HG02610 (cell line): ENCODE measurements around the gene SEMA5A.

Experiments
- ATAC-seq: cut with Tn5 transposase; IDR thresholded peaks from one replicate; pipeline ENCODE4 v1.9.1; 2021; ENCODE audit warnings: mild to moderate bottlenecking, moderate library complexity; ENCODE audit not compliant: unreplicated experiment

The SEMA5A gene

GRCh38 chr5:9284781-9285307, 261.0 kb downstream of the SEMA5A start:
- ATAC-seq: no peak

GRCh38 chr5:9284272-9284671, 261.6 kb downstream of the SEMA5A start:
- no peak for ATAC-seq

DNA sequence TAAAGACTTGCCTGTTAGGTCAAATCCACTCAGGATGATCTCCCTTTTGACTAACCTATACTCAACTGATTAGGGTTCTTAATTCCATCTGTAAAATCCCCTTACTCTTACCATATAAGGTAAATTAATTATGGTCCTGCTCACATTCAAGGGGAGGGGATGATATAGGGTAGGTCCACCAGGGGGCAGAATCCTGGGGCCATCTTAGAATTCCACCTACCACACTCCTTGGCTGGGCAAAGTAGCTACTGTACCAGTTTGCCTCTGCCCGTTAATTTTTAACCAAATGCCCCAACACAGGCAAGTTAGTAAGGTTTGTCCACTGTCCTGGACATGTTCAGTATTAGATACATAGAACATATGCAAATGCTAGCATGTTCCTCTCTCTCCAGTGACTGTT, 262.4 kb downstream of the SEMA5A start:
- ATAC-seq: no peak

DNA sequence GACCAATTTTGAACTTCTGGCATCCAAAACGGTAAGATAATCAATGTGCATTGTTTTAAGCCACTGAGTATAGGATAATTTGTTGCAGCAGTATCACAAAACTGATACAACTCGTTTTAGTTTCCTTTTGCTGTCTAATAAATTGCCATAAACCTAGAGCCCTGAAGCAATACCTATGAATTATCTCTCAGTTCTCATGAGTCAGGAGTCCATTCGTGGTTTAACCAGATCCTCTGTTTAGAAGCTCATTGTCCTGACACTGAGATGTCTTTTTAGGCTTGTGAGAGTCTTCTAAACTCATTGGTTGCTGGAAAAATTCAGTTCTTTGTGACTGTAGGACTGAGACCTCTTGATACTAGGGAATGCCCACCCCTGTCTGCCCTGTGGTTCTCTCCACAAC, 262.9 kb downstream of the SEMA5A start:
- no peak for ATAC-seq

DNA sequence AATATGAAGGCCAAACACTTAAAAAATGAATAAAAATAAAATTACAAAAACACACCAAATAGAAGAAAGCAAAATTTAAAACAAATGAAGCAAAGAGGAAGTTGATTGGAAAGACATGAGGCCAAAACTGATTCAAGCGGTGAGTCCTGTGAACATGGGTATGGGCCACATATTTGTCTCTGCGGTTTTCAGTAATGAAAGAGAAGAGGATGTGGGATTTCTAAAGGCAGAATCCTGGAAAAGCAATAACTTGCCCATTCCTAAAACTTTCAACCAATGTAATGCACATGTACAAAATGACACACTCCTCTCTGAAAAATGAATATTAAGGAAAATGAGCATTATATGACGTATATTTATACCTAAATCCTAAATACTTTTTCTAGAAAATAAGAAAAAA, 263.7 kb downstream of the SEMA5A start:
- ATAC-seq: no peak

DNA sequence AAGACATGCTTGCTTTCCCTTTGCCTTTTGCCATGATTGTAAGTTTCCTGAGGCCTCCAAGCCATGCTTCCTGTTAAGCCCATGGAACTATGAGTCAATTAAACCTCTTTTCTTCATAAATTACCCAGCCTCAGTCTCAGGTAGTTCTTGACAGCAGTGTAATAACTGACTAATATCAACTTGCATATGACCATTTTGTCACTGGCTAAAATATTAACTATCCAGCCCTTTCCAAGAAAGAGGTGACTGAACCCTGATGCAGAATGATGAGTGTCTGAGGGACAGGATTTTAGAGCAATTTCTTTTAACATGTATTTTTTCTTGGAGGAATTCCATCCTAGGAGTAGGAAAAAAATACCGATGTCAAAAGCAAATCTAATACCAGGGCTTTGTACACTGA, 266.1 kb downstream of the SEMA5A start:
- ATAC-seq: no peak

DNA sequence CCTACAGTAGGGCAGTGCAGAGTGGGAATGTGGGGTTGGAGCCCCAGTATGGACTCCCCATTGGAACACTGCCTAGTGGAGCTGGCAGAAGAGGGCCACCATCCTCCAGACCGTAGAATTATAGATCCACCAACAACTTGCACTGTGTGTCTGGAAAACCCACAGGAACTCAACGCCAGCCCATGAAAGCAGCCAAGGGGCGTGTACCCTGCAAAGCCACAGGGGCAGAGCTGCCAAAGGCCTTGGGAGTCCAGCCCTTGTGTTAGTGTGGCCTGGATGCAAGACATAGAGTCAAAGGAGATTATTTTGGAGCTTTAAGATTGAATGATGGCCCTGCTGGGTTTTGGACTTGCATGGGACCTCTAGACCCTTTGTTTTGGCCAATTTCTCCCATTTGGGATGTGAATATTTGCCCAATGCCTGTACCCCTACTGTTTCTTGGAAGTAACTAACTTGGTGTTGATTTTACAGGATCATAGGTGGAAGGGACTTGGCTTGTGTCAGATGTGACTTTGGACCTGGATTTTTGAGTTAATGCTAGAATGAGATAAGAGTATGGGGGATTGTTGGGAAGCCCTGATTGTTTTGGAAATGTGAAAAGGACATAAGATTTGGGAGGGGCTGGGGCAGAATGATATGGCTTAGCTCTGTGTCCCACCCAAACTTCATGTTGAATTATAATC, 266.8 kb downstream of the SEMA5A start:
- ATAC-seq: no peak

DNA sequence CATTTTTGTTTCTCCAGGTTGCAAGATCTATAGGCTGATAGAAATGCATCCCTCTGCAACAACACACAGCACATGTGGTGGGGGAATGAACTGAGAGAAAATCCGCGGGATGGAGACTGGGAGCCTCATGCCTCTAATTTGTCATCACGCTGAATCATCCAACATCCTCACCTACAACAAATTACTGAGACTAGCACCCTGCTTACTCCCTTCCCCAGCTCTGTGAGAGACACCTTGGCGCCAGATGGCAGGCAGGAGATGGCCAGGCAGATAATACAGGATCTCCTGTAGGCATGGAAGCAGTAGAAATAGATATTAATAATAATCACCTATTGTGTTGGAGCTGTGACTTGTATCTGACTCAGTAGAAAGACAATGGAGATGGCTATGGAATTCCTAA, 276.9 kb downstream of the SEMA5A start:
- ATAC-seq: no peak

DNA sequence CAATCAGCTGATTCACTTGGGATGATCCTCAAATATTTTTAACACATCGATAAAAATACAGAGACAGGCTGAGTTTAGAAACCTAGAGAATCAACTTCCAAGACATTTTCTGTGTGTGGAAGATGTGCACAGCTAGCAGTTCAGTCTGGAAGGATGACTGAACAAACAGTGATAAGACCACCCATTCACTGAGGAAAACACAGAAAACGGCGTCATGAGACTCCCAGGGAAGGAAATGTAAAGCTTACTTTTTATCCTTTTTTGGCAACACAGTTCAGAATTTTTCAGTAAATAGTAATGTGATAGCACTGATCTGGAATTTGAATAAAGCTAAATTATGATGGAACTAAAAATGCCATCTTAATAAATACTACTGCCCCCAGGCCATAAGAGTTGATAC, 277.6 kb downstream of the SEMA5A start:
- no peak for ATAC-seq

- no peak for ATAC-seq
Observed at GRCh38 chr5:9265441-9266287, 280.2 kb downstream of the SEMA5A start.

DNA sequence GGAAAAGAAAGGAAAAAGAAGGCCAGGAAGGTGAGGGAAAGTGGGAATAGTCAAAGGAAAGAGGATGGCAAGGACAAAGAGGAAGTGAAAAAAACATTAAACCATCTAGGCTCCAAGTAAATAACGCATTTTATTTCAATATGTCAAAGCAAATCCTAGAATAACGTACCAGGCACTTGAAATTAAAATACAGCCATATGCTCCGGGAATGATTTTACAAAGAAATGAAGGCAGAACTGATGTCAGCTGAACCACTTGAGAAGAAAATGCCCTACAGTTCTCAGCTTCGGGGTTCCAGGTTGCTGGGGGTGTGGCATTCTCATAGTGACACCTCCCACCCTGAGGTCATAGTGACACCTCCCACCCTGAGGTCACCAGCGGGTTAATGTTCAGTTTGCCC, 281.6 kb downstream of the SEMA5A start:
- no peak for ATAC-seq

DNA sequence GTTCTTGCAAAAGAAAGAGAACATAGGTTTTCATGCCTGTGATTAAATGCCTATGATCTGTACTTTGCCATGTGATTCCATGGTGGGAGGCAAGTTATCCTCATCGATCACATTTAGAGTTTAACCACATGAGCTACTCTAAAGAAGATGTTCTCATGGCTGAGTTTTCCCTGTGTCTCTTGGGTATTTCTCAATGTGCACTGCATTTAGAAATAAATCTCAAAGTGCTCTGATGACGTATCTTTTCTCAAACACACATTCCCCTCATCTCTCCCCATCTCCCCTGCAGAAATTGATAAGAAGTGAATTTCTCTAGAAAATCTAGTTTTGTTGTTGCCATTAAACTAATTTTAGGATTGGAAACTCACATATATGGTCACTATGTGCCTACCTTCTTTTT, 282.2 kb downstream of the SEMA5A start:
- ATAC-seq: no peak

GRCh38 chr5:9251379-9251980, 294.4 kb downstream of the SEMA5A start:
- no peak for ATAC-seq

GRCh38 chr5:9249231-9249630, 296.6 kb downstream of the SEMA5A start:
- ATAC-seq: no peak

GRCh38 chr5:9245071-9245470, 300.8 kb downstream of the SEMA5A start:
- no peak for ATAC-seq

DNA sequence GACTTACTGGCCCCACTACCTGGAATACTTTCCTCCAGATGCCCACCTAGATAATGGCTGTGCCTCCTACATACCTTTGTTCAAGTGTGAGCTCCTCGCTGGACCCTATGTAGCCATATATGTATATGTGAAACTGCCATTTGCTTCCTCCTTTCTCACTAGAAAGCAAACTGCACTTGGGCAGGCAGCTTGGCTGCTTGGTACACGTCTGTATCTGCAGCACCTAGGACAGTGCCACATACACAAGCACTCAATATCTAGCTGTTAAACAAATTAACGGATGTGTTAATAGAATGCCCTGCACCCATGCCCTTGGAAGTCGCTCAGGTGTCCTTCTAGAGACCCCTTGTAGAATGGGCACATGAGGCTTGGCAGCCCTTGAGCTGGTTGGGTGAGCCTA, 301.5 kb downstream of the SEMA5A start:
- no peak for ATAC-seq

DNA sequence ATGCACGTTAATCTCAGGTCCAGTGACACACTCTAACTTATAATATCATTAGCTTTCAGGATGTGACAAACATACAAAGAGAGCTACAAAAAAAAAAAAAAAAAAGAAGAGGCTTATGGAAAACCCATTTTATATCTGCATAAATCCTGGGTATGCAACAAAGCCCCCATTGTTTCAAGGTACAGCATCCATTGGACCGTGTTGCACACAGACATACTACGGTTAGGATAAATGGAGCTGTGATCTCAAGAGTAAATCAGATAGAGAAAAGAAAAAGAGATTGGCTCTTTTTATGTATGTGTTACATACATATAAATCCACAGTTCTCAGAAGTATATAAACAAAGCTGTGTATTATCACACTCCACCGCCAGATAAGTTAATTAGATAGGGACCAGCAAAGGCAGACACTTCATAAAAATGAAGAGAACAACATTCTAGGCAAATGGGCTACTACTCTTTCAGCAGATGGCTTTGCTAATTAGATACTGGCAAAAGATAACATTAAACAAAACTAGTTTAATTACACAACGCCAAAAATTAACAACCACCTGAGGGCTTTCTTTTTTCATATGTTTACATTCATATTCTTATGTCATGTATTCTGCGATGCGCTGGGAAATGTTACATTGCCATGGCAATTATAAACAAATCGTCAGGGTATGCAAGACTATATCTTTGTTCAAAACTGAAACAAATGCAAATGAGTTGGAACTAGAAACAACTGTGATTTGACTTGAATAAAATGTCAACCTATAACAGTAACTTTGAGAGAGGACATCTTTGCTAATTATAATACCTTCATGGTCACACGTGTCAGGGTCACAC, 304.2 kb downstream of the SEMA5A start:
- ATAC-seq: no peak

DNA sequence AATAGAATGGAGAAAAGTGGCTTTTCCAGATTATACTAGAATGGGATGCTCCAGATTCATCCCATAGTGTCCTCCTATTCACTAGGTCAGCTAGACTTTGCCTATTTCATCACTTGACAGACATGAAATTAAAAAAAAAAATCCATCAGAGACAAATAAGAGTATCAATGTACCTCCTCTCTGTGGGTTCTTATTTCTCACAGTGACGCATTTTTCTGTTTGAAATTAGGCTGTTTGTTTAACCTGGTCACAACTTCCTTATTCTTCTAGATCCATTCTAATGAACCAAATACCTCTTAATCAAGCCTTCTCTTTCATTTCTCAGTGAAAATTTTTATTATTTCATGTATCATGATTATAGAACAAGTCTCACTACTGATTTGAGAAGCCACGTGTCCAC, 305.4 kb downstream of the SEMA5A start:
- no peak for ATAC-seq

GRCh38 chr5:9239626-9240025, 306.2 kb downstream of the SEMA5A start:
- no peak for ATAC-seq

GRCh38 chr5:9239071-9239470, 306.8 kb downstream of the SEMA5A start:
- no peak for ATAC-seq

- no peak for ATAC-seq
Observed at GRCh38 chr5:9233712-9234111, 312.2 kb downstream of the SEMA5A start.
